ENCODE measurements around the gene TMC4.
"Not testable (repeated sequence)": the region's sequence is repeated elsewhere in the genome, so short reads cannot be mapped to it uniquely, and the experiment has no call there.

DNA sequence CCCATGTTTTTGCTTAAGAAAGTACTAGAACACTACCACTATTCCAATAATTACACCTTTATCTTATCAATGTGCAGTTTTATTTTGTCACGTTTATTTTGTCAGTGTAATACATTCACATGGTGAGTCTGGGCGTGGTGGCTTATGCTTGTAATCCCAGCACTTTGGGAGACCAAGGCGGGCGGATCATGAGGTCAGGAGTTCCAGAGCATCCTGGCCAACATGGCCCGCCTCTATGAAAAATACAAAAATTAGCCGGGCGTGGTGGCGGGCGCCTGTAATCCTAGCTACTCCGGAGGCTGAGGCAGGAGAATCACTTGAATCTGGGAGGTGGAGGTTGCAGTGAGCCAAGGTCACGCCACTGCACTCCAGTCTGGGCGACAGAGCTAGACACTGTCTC lies 21.5 kb upstream of the TMC4 start:
- TF ChIP-seq, protein P1, sequence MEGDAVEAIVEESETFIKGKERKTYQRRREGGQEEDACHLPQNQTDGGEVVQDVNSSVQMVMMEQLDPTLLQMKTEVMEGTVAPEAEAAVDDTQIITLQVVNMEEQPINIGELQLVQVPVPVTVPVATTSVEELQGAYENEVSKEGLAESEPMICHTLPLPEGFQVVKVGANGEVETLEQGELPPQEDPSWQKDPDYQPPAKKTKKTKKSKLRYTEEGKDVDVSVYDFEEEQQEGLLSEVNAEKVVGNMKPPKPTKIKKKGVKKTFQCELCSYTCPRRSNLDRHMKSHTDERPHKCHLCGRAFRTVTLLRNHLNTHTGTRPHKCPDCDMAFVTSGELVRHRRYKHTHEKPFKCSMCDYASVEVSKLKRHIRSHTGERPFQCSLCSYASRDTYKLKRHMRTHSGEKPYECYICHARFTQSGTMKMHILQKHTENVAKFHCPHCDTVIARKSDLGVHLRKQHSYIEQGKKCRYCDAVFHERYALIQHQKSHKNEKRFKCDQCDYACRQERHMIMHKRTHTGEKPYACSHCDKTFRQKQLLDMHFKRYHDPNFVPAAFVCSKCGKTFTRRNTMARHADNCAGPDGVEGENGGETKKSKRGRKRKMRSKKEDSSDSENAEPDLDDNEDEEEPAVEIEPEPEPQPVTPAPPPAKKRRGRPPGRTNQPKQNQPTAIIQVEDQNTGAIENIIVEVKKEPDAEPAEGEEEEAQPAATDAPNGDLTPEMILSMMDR (IDR thresholded peaks at IDR 0.05; ENCODE audit: low read depth, low read length) = not testable (repeated sequence)
- TF ChIP-seq EZH2phosphoT487 (IDR thresholded peaks at IDR 0.05; ENCODE audit: low read depth) = not testable (repeated sequence)

Measured in OCI-LY3 (cell line).